GM12892 (cell line): ENCODE results near the gene SLC26A3.

Experiments used
- POLR2A ChIP-seq: IDR thresholded peaks from 2 replicates; pipeline ENCODE4 v1.6.1; 2011; ENCODE audit warnings: low read depth, low read length, control low read depth
- POLR2AphosphoS5 ChIP-seq: IDR thresholded peaks from 2 replicates; pipeline ENCODE4 v1.6.1; 2011; ENCODE audit warnings: low read depth, low read length, control low read depth

- TF ChIP-seq POLR2AphosphoS5 (no peak), POLR2A (no peak)
Observed at GRCh38 chr7:107718456-107719193, 84.4 kb downstream of the SLC26A3 start.
